HG03025 (cell line): Measurements from ENCODE around the gene NHSL1.

Experiments used
- ATAC-seq: cut with Tn5 transposase; IDR thresholded peaks from one replicate; pipeline ENCODE4 v1.9.1; 2021; ENCODE audit warnings: mild to moderate bottlenecking, moderate library complexity; ENCODE audit not compliant: unreplicated experiment, low FRiP score

Gene NHSL1

GRCh38 chr6:138500045-138500665, 861 bp upstream of the NHSL1 start:
- ATAC-seq, result no peak

- ATAC-seq, result no peak
Observed at GRCh38 chr6:138498629-138499302, 528 bp downstream of the NHSL1 start.

GRCh38 chr6:138497286-138497685, 2.0 kb downstream of the NHSL1 start:
- no peak for ATAC-seq

DNA sequence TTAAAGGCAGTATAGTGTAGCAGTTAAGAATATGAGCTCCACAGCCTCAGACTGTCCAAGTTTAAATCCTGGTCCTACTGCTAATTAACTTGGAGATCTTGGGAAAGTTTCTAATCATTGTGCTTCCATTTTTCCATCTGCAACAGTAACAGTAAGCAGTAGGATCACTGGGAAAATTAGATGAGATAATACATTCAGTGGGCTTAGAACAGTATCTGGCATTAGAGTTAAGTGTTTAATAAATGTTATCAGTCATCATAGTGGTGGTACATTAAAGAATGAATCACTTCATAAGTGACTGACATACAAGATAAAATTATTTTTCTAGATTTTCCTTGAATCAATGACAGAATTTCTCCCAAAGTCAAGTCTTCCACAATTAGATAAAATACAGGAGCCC, 5.0 kb downstream of the NHSL1 start:
- ATAC-seq, result no peak

- no peak for ATAC-seq
Observed at GRCh38 chr6:138493413-138493812, 5.9 kb downstream of the NHSL1 start.

DNA sequence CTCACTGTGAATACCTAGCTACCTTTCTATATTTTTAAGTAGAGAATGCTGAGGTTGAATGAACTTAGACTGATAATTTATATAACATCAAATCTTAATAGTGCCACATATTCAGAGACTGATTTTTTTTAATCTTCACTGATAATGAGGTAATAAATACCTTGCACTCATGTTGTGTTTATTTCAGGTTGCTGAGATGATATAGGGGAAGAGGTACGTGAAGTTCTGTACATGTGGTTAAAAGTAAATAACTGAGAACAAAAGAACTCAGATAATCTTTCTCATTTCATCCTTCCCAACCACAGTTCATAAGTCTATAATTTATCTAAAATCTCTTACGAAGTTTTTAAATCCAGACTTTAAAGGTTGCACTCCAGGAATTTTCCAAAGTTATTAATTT, 6.4 kb downstream of the NHSL1 start:
- ATAC-seq, result no peak

- no peak for ATAC-seq
Observed at GRCh38 chr6:138492113-138492512, 7.2 kb downstream of the NHSL1 start.

GRCh38 chr6:138491017-138491416, 8.3 kb downstream of the NHSL1 start:
- no peak for ATAC-seq

GRCh38 chr6:138489846-138490245, 9.4 kb downstream of the NHSL1 start:
- no peak for ATAC-seq

DNA sequence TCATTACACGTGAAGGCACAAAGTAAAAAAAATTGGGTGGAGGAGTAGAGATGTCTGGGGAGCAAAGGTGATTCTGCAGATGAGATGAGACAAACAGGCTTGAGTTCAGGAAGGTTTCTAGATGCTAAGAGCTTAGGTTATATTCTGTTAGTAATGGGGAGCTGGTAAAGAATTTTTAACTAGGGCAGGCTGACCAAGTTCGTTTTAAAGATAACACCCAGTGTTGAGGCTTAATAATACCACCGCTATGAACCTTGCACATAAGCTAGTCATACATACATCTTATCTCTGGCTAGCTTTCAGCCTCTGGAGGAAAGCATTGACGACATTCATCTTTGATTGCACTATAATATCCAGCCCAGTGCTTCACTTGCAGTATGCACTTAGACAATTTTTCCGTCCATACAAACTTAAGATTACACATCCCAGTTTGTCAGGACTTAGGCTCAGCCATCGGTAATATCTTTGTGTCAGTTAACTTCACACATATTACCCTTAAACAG, 12.1 kb downstream of the NHSL1 start:
- ATAC-seq, result no peak

DNA sequence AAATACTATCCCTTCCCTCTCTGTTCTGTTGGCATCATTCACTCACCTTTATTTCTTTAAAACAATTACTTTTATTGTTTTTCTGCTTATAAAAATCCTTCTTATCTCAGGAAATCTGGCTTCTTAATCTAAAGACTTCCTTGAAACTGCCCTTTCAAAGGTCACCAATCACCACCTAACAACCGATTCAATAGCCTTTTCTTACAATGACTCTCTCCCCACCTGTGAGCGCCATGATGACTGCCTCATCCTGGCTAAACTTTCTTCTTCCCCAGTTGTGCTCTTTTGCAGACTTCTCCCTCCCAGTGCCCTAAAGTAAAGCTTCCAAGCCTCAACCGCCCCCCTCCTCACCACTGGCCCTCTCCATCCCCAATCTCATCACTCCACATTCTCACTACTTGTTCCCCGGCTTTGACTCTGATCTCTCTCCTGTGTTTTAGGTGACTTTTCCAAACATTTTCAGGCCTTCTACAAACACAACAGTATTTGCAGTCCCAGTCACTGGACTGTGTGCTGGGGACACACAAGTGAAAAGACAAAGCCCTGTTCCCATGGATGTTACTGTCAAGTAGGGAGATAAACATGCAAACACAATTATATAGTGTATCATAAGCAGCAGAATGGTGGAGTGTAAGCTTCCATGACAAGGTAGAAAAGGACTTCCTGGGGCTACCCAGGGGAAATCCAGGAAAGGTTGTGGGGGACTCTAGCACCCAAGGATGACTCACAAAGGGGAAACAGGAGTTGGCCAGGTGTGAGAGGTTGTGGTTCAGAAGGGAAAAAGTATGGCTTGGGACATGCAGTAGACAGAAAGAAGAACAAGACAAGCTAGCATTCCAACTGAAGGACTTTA, 12.8 kb downstream of the NHSL1 start:
- ATAC-seq, result no peak

DNA sequence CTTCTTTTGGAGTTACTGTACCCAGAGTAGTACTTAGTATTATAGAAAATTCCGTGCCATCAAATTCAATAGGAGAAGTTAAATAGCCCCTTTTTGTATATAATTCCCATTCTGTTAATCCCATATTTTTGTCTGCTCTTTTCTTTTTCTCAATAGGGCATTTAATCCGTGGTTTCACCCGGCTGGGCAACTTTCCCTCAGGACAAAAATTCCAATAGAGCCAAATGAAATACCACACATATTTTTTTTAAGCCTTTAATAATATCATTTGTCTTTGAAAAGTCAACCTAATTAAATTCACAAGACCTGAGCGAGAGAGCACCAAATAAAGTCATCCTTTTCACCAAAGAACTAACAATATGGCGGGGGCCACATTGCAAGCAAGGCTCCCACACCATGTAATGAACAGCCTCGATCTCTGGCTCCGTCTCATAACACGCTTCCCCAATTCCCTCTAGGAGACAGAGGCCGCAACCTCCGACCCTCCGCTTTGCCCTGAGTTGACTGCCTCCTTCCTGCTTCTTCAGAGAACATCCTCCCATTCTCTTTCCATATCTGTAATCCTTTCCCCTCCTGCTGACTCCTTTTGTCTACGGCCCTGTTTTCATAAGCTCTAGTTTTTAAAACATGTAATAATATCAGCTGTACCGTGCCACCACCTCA, 13.6 kb downstream of the NHSL1 start:
- ATAC-seq, result no peak

DNA sequence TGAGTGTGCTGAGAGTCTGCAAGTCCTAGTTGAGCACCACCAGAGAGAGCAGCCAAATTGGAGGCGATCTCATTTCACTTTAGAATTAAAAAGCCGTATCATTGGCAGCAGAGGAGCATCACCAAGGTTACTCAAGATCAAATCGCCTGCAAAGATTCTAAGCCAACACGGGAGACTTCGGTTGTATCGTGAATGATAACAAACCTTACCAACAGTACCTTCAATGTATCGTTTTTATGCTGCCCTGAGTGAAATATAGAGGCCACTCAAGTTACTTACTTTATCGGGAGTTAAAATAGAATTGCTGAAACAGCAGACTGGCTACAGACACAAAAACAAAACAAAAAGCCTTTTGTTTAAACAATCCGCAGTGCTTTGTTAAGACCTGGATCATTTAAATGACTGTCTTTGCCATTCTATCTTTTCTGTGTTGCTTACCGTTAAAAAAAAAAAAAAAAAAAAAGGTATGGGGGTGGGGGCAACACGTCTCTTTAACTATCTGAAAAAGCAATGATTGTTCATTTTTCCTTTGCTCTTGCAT, 14.2 kb downstream of the NHSL1 start:
- no peak for ATAC-seq

DNA sequence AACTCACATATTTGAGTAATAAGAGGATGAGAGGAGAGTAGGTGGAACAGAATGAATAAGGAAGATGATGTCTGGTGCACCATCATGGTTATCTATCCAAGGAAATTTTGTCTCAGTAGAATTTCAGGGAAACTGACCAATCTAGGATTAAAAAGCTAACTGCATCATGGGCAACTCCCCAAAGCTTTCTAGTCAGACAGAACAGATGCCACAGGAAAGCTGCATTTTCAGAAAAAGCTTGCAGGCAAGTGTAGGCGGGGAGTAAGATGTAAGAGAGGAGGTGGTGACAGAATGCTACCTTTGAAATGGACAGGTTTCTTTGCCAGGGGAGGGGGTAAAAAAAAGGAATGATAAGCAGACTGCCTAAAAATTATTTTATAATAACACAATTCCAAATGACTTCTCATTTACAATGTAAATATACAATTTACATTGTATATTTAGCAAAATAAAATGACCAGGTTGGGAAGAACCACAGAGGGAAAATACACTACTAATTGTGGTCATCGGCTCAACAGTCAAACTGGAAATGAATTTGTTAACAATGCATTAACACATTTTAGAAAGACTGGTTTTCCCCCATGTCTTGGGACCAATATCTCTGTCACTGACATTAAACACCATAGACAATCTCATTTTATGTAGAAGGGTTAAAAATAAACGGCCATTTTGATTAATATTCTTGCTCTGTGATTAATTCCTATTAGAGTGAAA, 15.1 kb downstream of the NHSL1 start:
- no peak for ATAC-seq

- ATAC-seq, result no peak
Observed at GRCh38 chr6:138482816-138483215, 16.5 kb downstream of the NHSL1 start.

DNA sequence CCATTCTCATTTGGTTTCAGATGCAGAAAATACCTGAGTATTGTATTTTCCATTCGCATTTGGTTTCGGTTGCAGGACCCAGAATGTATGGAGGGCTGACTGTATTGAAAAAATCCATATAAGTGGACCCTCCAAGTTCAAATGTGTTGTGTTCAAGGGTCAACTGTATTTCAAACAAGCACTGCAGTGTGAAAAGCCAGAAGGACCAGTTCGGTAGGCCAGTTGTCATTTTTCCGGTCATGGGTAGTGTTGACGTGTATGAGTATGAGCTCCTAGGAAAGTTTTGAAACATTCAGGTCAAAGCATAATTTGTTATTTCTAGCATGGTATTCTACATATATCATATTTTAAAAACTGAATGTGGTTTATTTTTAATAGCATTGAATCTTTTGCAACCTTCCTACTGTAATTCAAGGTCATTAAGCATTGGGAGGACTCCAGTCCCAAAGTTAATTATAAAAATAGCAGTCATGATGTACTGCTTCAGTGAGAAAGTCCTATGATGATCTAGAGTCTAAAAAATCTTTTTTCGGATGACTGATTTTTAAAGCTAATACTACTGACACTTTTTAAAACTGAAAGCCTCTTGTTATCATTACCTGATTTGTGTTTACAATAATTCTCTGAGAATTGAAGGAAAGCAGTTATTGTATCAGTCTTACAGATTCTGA, 18.9 kb downstream of the NHSL1 start:
- ATAC-seq, result no peak

DNA sequence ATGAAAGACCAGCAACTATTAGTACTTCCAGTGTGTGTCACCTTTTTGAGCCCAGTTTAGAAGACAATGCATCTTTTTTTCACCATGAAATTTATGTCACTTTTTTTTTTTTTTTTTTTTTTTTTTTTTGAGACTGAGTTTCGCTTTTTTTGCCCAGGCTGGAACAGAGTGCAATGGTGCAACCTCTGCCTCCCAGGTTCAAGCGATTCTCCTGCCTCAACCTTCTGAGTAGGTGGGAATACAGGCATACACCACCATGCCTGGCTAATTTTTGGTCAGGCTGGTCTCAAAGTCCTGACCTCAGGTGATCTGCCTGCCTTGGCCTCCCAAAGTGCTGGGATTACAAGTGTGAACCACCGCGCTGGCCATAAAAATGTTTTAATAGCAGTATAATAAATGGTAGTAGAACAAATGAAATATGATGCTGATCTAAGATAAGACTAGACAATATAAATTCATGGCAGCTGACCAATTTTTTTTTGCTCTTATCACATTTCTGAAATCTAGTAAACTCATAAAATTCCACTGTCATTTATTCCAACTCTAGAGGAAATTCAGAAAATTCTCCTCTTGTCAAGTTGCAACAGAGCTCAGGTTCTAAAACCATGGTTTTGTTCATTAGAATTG, 21.3 kb downstream of the NHSL1 start:
- ATAC-seq, result no peak

GRCh38 chr6:138476116-138476515, 23.2 kb downstream of the NHSL1 start:
- ATAC-seq, result no peak

- no peak for ATAC-seq
Observed at GRCh38 chr6:138473144-138473543, 26.1 kb downstream of the NHSL1 start.
